Measurements from ENCODE around the gene CHI3L2.

DNA sequence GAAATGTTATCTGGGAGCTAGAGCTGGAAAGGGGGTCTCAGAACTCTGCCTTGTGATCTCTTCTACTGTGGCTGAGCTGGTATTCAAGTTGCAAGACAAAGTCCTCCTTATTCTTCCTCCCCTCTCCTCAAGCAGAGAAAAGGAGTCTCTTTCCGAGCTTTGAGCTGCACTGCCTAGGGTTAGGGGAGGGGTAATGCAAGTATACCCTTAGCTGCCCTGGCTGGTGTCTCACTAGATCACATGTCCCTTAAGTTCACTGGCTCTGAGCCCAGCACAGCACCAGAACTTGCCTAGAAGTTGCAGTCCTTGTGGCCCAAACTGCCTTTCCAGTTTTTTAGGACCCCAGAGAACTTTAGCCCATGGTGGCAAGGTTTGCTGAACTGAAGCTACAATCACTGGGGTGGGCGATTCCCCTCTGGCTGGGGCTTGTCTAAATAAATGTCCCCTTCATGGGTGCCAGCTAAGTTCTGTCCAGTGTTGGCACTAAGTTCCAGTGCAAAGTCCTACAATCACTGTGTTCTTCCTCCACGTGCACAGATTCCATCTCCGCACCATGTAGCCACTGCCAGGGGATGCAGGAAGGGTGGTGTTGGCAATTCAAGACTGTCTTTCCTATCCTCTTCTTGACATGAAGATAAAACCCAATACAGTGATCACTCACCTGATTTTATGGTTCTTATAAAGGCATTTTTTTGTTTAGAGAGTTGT lies 40.4 kb downstream of the CHI3L2 start:
- TF ChIP-seq EZH2 (IDR thresholded peaks at IDR 0.05; ENCODE audit: borderline replicate concordance, insufficient read depth, low read length, poor library complexity, severe bottlenecking) (no peak), CTCF (IDR thresholded peaks at IDR 0.05; ENCODE audit: poor library complexity, severe bottlenecking) (no peak), POLR2AphosphoS5 (IDR thresholded peaks at IDR 0.05) (no peak), TAF1 (IDR thresholded peaks at IDR 0.05; ENCODE audit: low read depth) (no peak), SMC3 (conservative IDR thresholded peaks at IDR 0.05; ENCODE audit: poor library complexity) (no peak), EP300 (conservative IDR thresholded peaks at IDR 0.05; ENCODE audit: poor library complexity, severe bottlenecking) (no peak), RAD21 (conservative IDR thresholded peaks at IDR 0.05) (no peak)
